ENCODE data around the gene LMOD2.

LMOD2 gene

GRCh38 chr7:123673137-123673732, 17.6 kb downstream of the LMOD2 start:
- TF ChIP-seq, protein P1, sequence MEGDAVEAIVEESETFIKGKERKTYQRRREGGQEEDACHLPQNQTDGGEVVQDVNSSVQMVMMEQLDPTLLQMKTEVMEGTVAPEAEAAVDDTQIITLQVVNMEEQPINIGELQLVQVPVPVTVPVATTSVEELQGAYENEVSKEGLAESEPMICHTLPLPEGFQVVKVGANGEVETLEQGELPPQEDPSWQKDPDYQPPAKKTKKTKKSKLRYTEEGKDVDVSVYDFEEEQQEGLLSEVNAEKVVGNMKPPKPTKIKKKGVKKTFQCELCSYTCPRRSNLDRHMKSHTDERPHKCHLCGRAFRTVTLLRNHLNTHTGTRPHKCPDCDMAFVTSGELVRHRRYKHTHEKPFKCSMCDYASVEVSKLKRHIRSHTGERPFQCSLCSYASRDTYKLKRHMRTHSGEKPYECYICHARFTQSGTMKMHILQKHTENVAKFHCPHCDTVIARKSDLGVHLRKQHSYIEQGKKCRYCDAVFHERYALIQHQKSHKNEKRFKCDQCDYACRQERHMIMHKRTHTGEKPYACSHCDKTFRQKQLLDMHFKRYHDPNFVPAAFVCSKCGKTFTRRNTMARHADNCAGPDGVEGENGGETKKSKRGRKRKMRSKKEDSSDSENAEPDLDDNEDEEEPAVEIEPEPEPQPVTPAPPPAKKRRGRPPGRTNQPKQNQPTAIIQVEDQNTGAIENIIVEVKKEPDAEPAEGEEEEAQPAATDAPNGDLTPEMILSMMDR (IDR thresholded peaks at IDR 0.05; ENCODE audit: borderline replicate concordance, control extremely low read depth, extremely low read depth, insufficient read depth, missing control alignments): no peak
- no peak for DNase-seq (ENCODE audit: low spot score)
- in situ Hi-C loops (cut with MboI; ENCODE audit: low sequenced_read_pairs, unreplicated experiment): no loop called here

GRCh38 chr7:123673752-123674398, 18.2 kb downstream of the LMOD2 start:
- no peak for DNase-seq (ENCODE audit: low spot score)
- in situ Hi-C loops (cut with MboI; ENCODE audit: low sequenced_read_pairs, unreplicated experiment): no loop called here
- TF ChIP-seq, protein P1 (IDR thresholded peaks at IDR 0.05; ENCODE audit: borderline replicate concordance, control extremely low read depth, extremely low read depth, insufficient read depth, missing control alignments): no peak

DNA sequence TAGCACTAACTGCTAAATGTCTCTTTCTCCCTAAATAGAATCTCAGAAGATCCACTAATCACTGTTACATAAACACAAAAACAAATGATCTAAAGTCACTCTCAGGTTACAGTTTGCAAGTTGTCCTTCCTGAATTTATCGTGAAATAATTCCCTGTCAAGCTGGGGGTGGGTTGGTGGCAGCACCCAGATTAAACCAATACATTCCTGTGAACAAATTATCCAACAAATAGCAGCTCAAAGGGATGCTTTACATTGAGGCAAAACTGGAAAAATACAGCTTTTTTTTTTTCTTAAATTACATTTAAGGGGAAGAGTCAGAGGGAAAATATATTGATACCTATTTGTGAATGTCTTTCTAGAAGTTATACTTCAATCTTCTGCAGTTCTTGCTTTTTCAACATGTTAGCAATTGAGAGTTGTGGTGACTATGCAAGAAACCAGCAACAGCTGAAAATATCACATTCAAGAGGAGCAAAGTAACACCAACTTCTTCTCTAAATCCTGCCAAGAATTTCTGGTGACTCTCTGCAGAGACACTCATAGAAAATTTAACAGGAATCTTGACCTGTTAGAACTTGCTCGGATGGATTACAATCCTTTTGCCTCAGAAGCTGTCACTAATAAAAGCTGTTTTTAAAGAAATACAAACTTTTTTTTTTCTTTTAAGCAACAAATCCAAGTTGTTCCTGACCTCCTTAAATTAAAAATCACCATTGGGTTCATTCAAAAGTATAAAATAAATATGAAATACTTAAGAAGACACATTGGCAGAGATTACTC, 18.9 kb downstream of the LMOD2 start:
- in situ Hi-C loops (cut with MboI; ENCODE audit: low sequenced_read_pairs, unreplicated experiment): loop anchor here (25.0 kb wide), 1 partner anchor 188 kb away; no protein-coding TSS in a partner anchor
- DNase-seq (ENCODE audit: low spot score): no peak
- TF ChIP-seq, protein P1 (IDR thresholded peaks at IDR 0.05; ENCODE audit: borderline replicate concordance, control extremely low read depth, extremely low read depth, insufficient read depth, missing control alignments): no peak

DNA sequence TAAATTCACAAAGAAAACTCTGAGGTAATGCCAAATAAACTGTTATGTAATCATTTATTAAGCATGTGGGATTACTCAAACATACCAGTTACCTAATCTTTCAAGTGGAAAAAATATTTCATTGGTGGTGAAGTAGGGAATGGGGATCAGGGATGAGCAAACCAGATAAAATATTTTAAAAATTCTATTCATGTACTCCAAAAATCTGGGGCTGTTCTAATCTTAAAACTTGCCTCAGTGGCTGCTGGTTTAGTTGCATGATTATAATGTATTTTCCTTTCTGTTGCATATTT, 19.5 kb downstream of the LMOD2 start:
- in situ Hi-C loops (cut with MboI; ENCODE audit: low sequenced_read_pairs, unreplicated experiment): loop anchor here (25.0 kb wide), 1 partner anchor 187 kb away; no protein-coding TSS in a partner anchor
- DNase-seq (ENCODE audit: low spot score): no peak
- TF ChIP-seq, protein P1 (IDR thresholded peaks at IDR 0.05; ENCODE audit: borderline replicate concordance, control extremely low read depth, extremely low read depth, insufficient read depth, missing control alignments): no peak

DNA sequence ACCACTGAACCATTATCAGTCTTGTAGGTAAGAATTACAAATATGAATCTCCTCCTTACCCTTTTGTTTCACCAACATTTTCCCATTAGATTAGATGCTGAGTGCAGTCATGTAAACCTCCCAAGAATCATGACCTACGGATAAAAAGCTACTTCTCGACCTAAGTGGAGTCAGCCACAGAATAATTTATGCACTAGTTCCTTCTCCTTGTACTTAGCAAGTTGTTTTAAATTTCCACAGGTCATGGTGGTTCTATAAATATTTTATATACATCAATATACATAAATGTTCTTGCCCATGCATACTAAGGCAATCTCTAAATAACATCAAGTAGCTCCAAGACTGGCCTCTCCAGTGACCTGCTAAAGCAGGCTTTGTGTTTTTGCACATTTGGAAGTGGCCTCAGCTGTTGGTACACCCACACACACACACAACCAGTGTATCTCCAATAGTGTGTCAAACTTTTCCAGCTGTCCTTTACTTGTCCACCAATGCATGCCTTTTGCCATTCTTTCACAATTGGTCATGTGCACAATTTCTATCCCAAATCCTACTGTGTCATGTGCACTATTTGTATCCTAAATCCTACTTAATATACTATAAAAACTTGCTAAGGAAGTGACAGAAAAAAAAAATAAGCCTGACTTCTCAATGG, 21.5 kb downstream of the LMOD2 start:
- DNase-seq (ENCODE audit: low spot score): no peak
- in situ Hi-C loops (cut with MboI; ENCODE audit: low sequenced_read_pairs, unreplicated experiment): loop anchor here (25.0 kb wide), 1 partner anchor 185 kb away; no protein-coding TSS in a partner anchor
- TF ChIP-seq, protein P1 (IDR thresholded peaks at IDR 0.05; ENCODE audit: borderline replicate concordance, control extremely low read depth, extremely low read depth, insufficient read depth, missing control alignments): no peak

- DNase-seq (ENCODE audit: low spot score): no peak
- TF ChIP-seq, protein P1 (IDR thresholded peaks at IDR 0.05; ENCODE audit: borderline replicate concordance, control extremely low read depth, extremely low read depth, insufficient read depth, missing control alignments): no peak
- in situ Hi-C loops (cut with MboI; ENCODE audit: low sequenced_read_pairs, unreplicated experiment): loop anchor here (25.0 kb wide), 1 partner anchor 183 kb away; no protein-coding TSS in a partner anchor
Measured at GRCh38 chr7:123679614-123680013, 23.9 kb downstream of the LMOD2 start.
